Pancreas (tissue), 10 donors: ENCODE measurements around the gene PRRT1. TPM values are rescaled to one million over a fixed set of nuclear protein-coding genes. Genes with fewer than 3 reads are reported as not detected.
"Not testable (repeated sequence)": the region's sequence is repeated elsewhere in the genome, so short reads cannot be mapped to it uniquely, and the experiment has no call there.

Source experiments
- ATAC-seq, 4 donors: fragments of 200-7000 bp; cut with Tn5 transposase; one replicate each; pipeline versions ENCODE4 v1.8.0 to v1.9.1; 2020; ENCODE audit warnings: mild to moderate bottlenecking in 4 of 4, moderate library complexity in 4 of 4
- DNase-seq, 6 donors: peaks; one replicate each; pipeline ENCODE4 v3.0.0-alpha.2; 2020
- FAIRE-seq: peaks from 2 replicates; lab custom pipeline; 2012; peaks lifted over from hg19 to GRCh38; lab: Jason Lieb, UNC
- H3K27ac ChIP-seq, 4 donors: fragments of 200-600 bp; sonication (generic); 1 replicate in 3 of 4; 2 replicates in 1 of 4; pipeline versions ENCODE4 v1.5.0 to v1.8.0; 2020
- H3K27me3 ChIP-seq, 4 donors: fragments of 200-600 bp; one replicate each; pipeline ENCODE4 v1.8.0; 2021
- H3K36me3 ChIP-seq, 3 donors: fragments of 200-600 bp; sonication (generic) in 1 of 3; one replicate each; pipeline versions ENCODE4 v1.5.0 to v1.8.0; 2020 to 2021
- H3K4me1 ChIP-seq, 3 donors: fragments of 200-600 bp; one replicate each; pipeline ENCODE4 v1.8.0; 2021
- H3K4me3 ChIP-seq, 4 donors: fragments of 200-600 bp; sonication (generic) in 2 of 4; one replicate each; pipeline versions ENCODE4 v1.5.0 to v1.8.0; 2020 to 2021
- H3K9me3 ChIP-seq, 4 donors: fragments of 200-600 bp; one replicate each; pipeline ENCODE4 v1.8.0; 2021
- CTCF ChIP-seq, 4 donors: fragments of 200-600 bp; sonication (generic) in 3 of 4; IDR thresholded peaks; one replicate each; pipeline versions ENCODE4 v1.5.0 to v1.8.0; 2021; ENCODE audit warnings: antibody characterized with exemption in 4 of 4
- WGBS, 2 donors: extraction: QIAGEN DNeasy Blood & Tissue Kit; methylation state at CpG; one replicate each; pipeline ENCODE4 v1.1.7; 2013; 5-methylcytosine and 5-hydroxymethylcytosine counted together
- intact Hi-C, 3 donors: fragments of 100-400 bp; cut with DNase I; formaldehyde crosslinking; loops; one replicate each; pipeline versions ENCODE4 v1.11.1 to v1.14.2; 2022
- polyA plus RNA-seq, 2 donors: library from polyadenylated mRNA; stranded (reverse); fragments of 200-250 nt; gene quantifications; one replicate each; pipeline ENCODE4 v1.2.3, GENCODE V29; 2013
- total RNA-seq, 6 donors: library from RNA; stranded (reverse); fragmentation: NEBNext Ultra II Directional in 4 of 6; extraction: Animal tissue kit (Norgen Biotek cat#: 25700) in 4 of 6; gene quantifications; one replicate each; pipeline versions ENCODE4 v1.2.1 to v1.2.4, GENCODE V29; 2021 to 2023
- donor health status: healthy with polysubstance abuse.
- donor health status: DM: no; HTN: no; CAD: no; lungs with moderate emphysema.
- donor health status: DM: no; HTN: no; CAD: no.
- donor health status: control.
- donor health status: control.
- donor health status: Bipolar disorder and iron deficiency.
- donor health status: DM: yes; HTN: yes; CAD: no.
- donor health status: DM: no; HTN: no; CAD: no.
- donor health status: DM: no; HTN: no; CAD: no.
- donor health status: DM: yes; HTN: yes; CAD: no.

Gene PRRT1
- total and polyA plus RNA-seq, 8 donors: 0.08 to 5.8 (median 0.47) TPM

- TF ChIP-seq CTCF (IDR thresholded peaks at IDR 0.05): no peak
- intact Hi-C loops: no loop called here
- Histone ChIP-seq H3K4me3 (no peak overlapping the region), H3K27ac (no peak overlapping the region), H3K9me3 (no peaks in the 10 kb centered on the region), H3K36me3 (no peaks in the 10 kb centered on the region), H3K4me1 (peaks cover 0 to 6% (median 3%) of the 10 kb centered on the region in 3 donors), H3K27me3 (no peaks in the 10 kb centered on the region)
- FAIRE-seq (no peak), DNase-seq (no peak), ATAC-seq (no peak)
- 77 to 78% methylated on average over 12 of the region's 12 CpGs for WGBS, 2 donors
These were observed 35.4 kb upstream of the PRRT1 start for GRCh38 chr6:32187009-32187709.

- H3K4me1 ChIP-seq, H3K27me3 ChIP-seq, H3K9me3 ChIP-seq, intact Hi-C loops, H3K4me3 ChIP-seq, H3K36me3 ChIP-seq, DNase-seq, FAIRE-seq, ATAC-seq: not testable (repeated sequence)
- peak overlapping the region in 2 of 4 donors; percentile 5 to 22 for H3K27ac ChIP-seq
- WGBS, 2 donors: 62 to 63% methylated on average over 10 of the region's 10 CpGs
These were observed 34.6 kb upstream of the PRRT1 start for GRCh38 chr6:32186151-32186840.

- FAIRE-seq, H3K4me3 ChIP-seq, intact Hi-C loops, H3K27me3 ChIP-seq, H3K9me3 ChIP-seq, H3K4me1 ChIP-seq, H3K36me3 ChIP-seq: not testable (repeated sequence)
- ATAC-seq (peak in 3 of 4 donors; percentile 30 to 48 (median 37)), DNase-seq (peak in 3 of 6 donors; percentile 56 to 63 (median 58))
- H3K27ac ChIP-seq: peak overlapping the region in 2 of 4 donors; percentile 5 to 22
- WGBS, 2 donors: 33 to 46% methylated on average over 11 of the region's 11 CpGs
These were observed 34.0 kb upstream of the PRRT1 start for GRCh38 chr6:32185681-32186131.

GRCh38 chr6:32184084-32184640, 32.4 kb upstream of the PRRT1 start, which contains the start of gene AGER:
TSS of gene AGER (minus strand) at chr6:32184253. CDS start at chr6:32184222, 31 bp downstream.
- ATAC-seq (no peak), FAIRE-seq (no peak)

GRCh38 chr6:32183483-32184083, 31.8 kb upstream of the PRRT1 start:
- 84 to 89% methylated on average over 15 of the region's 15 CpGs for WGBS, 2 donors
- peak in 1 of 6 donors; percentile 30 for DNase-seq
- no peak for ATAC-seq
- Histone ChIP-seq H3K9me3 (no peaks in the 10 kb centered on the region), H3K4me1 (peaks cover 4 to 11% (median 5%) of the 10 kb centered on the region in 3 donors), H3K27ac (no peak overlapping the region), H3K36me3 (no peaks in the 10 kb centered on the region), H3K4me3 (no peak overlapping the region), H3K27me3 (no peaks in the 10 kb centered on the region)
- TF ChIP-seq CTCF (IDR thresholded peaks at IDR 0.05): no peak
- intact Hi-C loops: no loop called here
- FAIRE-seq: no peak

More at GRCh38 chr6:32184084-32184640, 32.4 kb upstream of the PRRT1 start, which contains the start of gene AGER:
- no peak within 1 kb of the TSS for H3K4me3 ChIP-seq
- DNase-seq: no peak
- intact Hi-C loops: no loop called here
- WGBS, 2 donors: 72 to 77% methylated on average over 6 of the region's 6 CpGs
- H3K27me3 ChIP-seq: no peaks in the 10 kb centered on the region
- H3K36me3 ChIP-seq: no peaks in the 10 kb centered on the region
- TF ChIP-seq CTCF (IDR thresholded peaks at IDR 0.05): no peak
- H3K9me3 ChIP-seq: no peaks in the 10 kb centered on the region
- peaks cover 3 to 8% (median 4%) of the 10 kb centered on the region in 3 donors for H3K4me1 ChIP-seq
- no peak within 1 kb of the TSS for H3K27ac ChIP-seq
